CD4-positive, alpha-beta T cell treated with Interferon gamma for 1 hour (primary cell): ENCODE measurements around the gene WT1.
"Not testable (repeated sequence)": the region's sequence is repeated elsewhere in the genome, so short reads cannot be mapped to it uniquely, and the experiment has no call there.

Experiments used
- DNase-seq: peaks from one replicate; pipeline ENCODE4 v3.0.0-alpha.2; 2020

Gene WT1

DNA sequence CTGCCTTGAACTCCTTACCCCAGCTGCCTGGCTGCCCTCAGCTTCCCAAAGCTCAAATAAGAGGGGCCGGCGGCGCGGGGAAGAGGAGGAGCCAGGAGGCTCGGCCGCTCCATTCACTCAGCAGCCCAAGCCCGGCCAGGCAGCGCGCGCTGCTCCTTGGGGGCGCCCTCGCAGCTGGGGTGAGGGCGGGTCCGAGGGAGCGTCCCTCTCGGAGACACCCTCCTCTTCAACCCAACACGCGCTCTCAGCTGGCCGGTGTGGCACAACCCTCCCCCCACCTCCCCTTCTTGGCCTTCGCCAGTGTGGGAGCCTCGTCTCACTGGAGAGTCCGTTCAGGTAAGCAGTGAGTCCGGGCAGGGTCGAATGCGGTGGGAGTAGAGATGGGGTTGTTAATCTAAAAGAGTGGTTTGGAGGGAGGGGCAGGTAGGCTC is at the start of gene WT1:
WT1 (minus strand) TSS at position 29 of the 431 bp plus-strand sequence.
- DNase-seq: no peak

GRCh38 chr11:32479291-32479690 is 44.0 kb upstream of the WT1 start:
- no peak for DNase-seq

DNA sequence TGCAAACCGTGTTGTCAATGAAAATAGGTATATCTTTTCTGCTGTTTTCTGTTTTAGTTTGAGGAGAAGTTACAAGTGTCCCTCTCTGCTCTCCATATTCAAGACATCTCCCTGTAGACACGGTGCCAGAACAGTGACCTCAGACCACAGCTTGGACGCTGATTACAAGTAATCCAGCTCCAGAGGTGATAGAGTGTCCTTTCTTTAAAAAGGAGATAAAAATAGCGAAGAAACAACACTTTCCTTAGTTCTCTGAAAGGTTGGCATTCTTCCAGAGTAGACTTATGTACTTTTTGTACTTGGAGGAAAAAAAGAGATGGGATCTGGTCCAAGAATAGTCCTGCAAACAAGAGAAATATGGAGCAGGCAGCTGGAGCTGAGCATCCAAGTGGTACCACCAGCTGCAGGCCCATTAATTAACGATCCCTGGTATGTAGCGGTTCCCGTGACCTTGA is 43.0 kb upstream of the WT1 start:
- no peak for DNase-seq

DNA sequence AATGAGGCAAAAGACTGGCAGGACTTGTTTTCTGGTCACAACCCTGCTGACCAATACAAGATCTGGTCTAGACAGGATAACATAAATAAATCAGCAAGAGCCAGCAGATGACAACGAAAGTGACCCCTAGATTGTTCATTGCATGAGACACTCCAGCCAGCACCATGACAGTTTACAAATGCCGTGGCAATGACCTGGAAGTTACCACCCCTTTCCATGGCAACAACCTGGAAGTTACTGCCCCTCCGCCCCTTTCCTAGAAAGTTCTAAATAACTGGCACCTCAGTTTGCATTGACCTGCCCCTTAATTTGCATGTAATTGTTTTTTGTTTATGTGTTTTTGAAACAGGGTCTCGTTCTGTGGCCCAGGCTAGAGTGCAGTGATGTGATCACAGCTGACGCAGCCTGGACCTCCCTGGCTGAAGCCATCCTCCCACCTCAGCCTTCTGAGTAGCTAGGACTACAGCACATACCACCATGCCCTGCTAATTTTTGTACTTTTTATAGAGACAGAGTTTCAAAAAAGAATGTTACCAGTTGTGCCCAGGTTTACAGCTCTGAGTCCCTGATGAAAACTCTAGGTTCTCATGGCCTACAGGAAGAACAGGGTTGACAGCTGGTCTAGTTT is 38.1 kb upstream of the WT1 start:
- no peak for DNase-seq

- no peak for DNase-seq
Measured at GRCh38 chr11:32472226-32472625, 36.9 kb upstream of the WT1 start.

- not testable (repeated sequence) for DNase-seq
Measured at GRCh38 chr11:32471544-32471943, 36.2 kb upstream of the WT1 start.

DNA sequence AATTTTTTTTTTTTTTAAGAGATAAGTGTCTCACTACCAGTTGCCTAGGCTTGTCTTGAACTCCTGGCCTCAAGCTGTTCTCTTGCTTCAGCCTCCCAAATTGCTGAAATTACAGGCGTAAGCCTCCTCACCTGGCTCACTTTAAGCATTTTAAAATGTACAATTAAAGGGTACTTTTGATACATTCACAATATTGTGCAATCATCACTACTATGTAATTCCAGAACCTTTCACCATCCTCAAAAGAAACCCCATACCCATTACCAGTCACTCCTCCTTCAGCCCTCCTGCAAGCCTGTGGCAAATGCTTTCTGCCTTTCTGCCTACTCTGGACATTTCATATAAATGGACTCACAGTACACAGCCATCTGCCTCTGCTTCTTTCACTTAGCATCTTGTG is 34.5 kb upstream of the WT1 start:
- DNase-seq: no peak

- no peak for DNase-seq
Measured at GRCh38 chr11:32466279-32466915, 31.1 kb upstream of the WT1 start.

GRCh38 chr11:32464078-32464477 is 28.7 kb upstream of the WT1 start:
- no peak for DNase-seq

DNA sequence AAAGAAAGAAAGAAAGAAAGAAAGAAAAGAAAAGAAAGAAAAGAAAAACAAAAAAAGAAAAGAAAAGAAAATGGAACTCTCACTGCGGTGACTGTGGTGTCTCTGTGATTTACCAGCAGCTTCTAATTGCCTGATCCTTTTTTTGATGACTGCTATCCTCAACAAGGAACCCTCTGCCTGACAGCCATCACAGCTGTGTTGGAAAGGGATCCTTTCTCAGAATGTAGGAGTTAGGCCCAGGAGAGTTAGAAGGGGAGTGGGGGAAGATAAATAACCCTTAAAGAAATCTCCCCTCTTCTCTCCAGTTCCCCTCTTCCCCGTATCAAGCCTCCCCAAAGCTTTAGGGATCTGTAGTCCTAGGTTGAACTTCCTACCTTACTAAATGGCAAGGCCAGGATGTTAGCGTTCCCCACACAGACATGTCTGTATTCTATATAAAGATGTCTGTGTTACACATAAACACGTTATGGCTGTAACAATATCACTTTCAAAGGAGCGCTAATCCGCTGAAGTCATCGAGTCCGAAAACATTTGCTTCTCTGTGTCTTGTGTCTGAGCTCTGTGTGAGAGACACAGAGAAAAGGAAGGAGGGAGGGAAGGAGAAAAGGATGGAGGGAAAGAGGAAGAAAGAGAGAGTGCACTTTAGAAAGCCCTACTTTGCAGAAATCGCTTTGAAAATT is 26.8 kb upstream of the WT1 start:
- DNase-seq: no peak

DNA sequence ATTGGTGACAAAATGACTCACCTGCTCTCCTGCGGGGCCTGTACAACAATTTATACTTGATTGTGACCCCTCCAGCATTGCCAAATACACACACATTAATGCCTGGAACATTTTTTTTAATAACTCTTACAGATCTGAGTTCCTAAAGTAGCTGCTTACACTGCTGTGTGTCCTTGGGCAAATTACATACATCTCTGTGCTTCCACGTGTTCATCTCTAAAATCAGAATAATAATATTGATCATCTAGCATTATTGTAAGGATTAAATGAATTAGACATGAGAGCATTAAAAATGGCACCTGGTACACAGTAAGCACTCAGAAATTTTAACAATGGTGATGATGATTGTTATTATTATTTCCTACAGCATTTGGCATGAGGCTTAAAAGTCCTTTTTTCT is 21.5 kb upstream of the WT1 start:
- no peak for DNase-seq

DNA sequence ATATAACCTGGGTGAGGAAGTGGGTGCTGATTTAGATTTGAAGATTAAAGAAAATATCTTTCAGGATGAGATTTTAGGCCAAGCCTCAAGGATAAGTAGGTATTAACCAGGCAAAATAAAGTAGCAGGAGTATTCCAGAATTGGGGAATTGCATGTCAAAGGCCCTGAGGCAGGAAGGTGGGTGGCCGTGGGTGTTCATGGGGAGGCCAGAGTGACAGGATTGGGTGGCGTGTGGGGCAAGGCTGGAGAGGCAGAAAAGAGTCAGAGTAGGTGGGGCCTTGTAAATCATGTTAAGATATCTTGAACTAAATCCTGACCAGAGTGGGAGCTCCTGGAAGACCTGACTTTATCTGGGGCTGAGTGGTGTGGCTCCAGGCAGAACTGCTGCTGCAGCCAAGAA is 19.7 kb upstream of the WT1 start:
- DNase-seq: no peak

DNA sequence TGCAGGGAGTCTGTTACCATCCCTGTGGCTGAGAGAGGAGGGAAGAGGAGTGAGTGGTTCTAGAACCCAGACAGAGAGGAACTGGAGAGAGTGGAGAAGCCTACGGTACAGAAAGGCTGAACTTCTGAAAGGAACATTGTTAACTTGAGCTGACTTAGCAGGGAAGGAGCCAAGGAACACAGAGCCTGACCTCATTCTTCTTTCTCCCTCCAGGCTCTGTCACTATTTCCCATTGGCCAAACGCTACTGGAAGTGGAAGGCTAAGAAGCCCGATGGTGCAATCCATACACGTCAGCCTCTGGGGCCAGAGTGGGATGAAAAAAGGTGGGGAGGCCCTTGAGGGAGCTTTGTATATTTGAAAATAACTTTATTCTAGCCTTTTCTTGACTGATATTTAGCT is 16.5 kb upstream of the WT1 start:
- no peak for DNase-seq

DNA sequence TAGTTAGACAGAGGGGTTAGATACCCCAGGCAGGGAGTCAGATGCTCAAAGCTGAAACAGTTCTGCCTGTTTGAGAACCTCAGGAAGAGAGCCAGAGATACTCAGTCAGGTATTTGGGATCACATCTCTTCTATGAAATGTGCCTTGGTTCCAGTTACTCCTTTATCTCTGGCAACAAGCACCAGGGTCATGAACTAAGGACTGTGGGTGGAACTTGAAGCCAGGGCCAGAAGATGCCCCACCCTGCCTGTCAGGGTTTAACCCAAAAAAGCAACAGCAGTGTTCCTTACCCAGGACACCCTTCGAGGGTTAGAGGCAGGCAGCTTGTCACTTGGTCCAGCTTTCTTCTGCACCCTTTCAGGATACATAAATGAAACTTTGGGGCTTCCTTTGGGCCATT is 15.0 kb upstream of the WT1 start:
- no peak for DNase-seq

DNA sequence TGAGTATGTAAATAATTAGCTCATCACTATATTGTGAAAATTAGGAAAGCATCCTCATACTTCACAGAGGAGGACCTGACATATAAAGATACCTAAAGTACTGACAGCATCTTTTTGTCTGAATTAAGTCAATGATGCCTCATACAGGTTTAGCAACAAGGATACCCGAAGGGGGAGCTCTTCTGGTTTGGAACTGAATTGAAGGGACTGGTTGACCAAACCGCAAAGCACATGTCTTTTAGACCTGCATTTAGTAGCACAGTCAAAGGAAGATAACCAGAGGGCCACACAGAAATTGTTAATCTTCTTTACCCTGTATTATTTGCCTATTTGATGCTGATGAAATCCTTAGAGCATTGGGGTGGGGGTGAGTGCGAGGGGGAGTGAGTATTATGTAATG is 12.9 kb upstream of the WT1 start:
- no peak for DNase-seq

DNA sequence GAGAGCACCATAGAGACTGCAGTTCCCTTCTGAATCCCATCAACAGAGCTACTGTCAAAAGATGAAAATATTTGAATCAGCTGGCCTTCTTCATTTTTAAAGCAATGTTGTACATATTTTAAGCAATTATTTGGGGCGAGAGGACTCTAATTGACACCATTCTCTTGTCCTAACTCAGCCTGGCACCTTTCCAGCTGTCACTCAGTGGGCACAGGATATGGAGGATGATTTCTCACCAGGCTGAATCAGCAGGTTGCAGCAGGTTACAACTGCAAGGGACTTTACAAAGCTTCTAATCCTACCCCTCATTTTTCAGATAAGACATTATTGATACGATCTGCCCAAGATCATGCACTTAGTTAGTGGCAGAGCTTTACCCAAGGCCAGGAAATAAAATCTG is 11.9 kb upstream of the WT1 start:
- no peak for DNase-seq

DNA sequence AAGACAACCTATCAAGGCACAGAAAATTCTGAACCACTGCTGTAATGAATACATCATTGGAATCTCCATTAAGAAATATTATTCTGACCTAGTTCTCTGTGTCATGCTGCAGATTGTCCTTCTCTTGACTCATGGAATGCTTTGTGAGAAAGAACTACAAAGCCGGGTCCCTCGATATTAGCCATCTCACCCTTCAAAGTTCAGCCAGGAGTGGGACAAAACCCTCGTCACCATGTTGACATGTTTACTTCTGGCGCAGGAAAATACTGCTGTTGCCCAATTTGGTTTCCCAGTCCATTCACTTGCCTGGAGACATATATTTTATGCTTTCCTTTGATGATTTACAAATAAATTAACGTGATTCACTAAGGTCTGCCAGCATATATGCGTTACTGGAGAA is 10.9 kb upstream of the WT1 start:
- DNase-seq: no peak

GRCh38 chr11:32444186-32444585 is 8.8 kb upstream of the WT1 start:
- DNase-seq: no peak

GRCh38 chr11:32440916-32441315 is 5.6 kb upstream of the WT1 start:
- DNase-seq: no peak

- no peak for DNase-seq
Measured at GRCh38 chr11:32440312-32440908, 5.1 kb upstream of the WT1 start.

- no peak for DNase-seq
Measured at GRCh38 chr11:32439501-32440210, 4.3 kb upstream of the WT1 start.

GRCh38 chr11:32438866-32439489 is 3.6 kb upstream of the WT1 start:
- no peak for DNase-seq

DNA sequence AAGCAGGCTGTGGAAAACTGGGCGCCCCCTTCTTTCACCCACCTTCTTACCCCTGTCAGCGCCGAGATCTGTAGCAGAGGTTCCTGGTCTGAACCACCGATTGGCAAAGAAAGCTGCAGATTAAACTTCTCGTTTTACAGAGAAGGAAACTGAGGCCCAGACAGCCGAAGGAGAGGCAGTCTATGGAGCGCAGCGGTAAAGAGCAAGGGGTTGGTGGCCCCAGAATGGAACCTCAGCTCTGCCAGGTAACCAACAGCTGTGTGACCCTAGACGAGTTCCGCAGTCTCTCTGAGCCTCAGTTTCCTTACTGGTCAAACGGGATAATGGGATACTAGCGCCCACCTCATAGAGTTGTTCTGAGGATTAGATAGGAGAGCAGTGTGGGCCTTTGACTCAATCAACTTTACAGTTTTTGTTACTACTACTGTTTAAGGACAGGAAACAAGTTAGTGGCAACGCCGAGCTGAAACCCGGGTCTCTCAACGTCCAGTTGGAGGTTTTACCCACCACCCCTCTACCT is 3.1 kb upstream of the WT1 start:
- DNase-seq: no peak
